ENCODE measurements around the gene SLC35G3. TPM values are rescaled to one million over a fixed set of nuclear protein-coding genes. Genes with fewer than 3 reads are reported as not detected.
"Not testable (repeated sequence)": the region's sequence is repeated elsewhere in the genome, so short reads cannot be mapped to it uniquely, and the experiment has no call there.

The SLC35G3 gene
- total RNA-seq, 1 donor from 2014 or later = not detected

GRCh38 chr17:35154196-35155165, 39.7 kb downstream of the SLC35G3 start:
- peaks cover 29% of the 10 kb centered on the region for H3K4me1 ChIP-seq
- intact Hi-C loops (cut with micrococcal nuclease) = no loop called here
- no peak for DNase-seq
- no peak overlapping the region for H3K27ac ChIP-seq (replicated peaks)
- TF ChIP-seq CTCF (IDR thresholded peaks at IDR 0.05; ENCODE audit: borderline replicate concordance) = no peak
- H3K36me3 ChIP-seq = peaks cover 52% of the 10 kb centered on the region
- H3K27me3 ChIP-seq (ENCODE audit: low read depth) = no peaks in the 10 kb centered on the region
- no peak overlapping the region for H3K4me3 ChIP-seq
- no peaks in the 10 kb centered on the region for H3K9me3 ChIP-seq (replicated peaks)

GRCh38 chr17:35152421-35153140, 41.6 kb downstream of the SLC35G3 start:
- Histone ChIP-seq H3K36me3 (peaks cover 44% of the 10 kb centered on the region), H3K27ac (replicated peaks) (no peak overlapping the region), H3K4me1 (peaks cover 44% of the 10 kb centered on the region), H3K27me3 (ENCODE audit: low read depth) (no peaks in the 10 kb centered on the region), H3K9me3 (replicated peaks) (no peaks in the 10 kb centered on the region), H3K4me3 (no peak overlapping the region)
- no peak for TF ChIP-seq CTCF (IDR thresholded peaks at IDR 0.05; ENCODE audit: borderline replicate concordance)
- intact Hi-C loops (cut with micrococcal nuclease) = no loop called here
- DNase-seq = no peak

- DNase-seq; H3K4me3 ChIP-seq; H3K27ac ChIP-seq (replicated peaks); H3K27me3 ChIP-seq (ENCODE audit: low read depth); intact Hi-C loops (cut with micrococcal nuclease); H3K9me3 ChIP-seq (replicated peaks): not testable (repeated sequence)
- Histone ChIP-seq H3K4me1 (peaks cover 55% of the 10 kb centered on the region), H3K36me3 (peaks cover 33% of the 10 kb centered on the region)
These were observed 43.1 kb downstream of the SLC35G3 start for GRCh38 chr17:35151080-35151479.

GRCh38 chr17:35149941-35150340, 44.3 kb downstream of the SLC35G3 start:
- TF ChIP-seq CTCF (IDR thresholded peaks at IDR 0.05; ENCODE audit: borderline replicate concordance) = no peak
- Histone ChIP-seq H3K36me3 (peaks cover 22% of the 10 kb centered on the region), H3K27me3 (ENCODE audit: low read depth) (no peaks in the 10 kb centered on the region), H3K4me1 (peaks cover 58% of the 10 kb centered on the region), H3K4me3 (peak overlapping the region; percentile 68), H3K27ac (replicated peaks) (no peak overlapping the region), H3K9me3 (replicated peaks) (no peaks in the 10 kb centered on the region)
- intact Hi-C loops (cut with micrococcal nuclease) = no loop called here
- no peak for DNase-seq

- DNase-seq = no peak
- Histone ChIP-seq H3K4me1 (peaks cover 58% of the 10 kb centered on the region), H3K27me3 (ENCODE audit: low read depth) (no peaks in the 10 kb centered on the region), H3K36me3 (peaks cover 15% of the 10 kb centered on the region), H3K9me3 (replicated peaks) (no peaks in the 10 kb centered on the region), H3K27ac (replicated peaks) (peak overlapping the region; percentile 87), H3K4me3 (peak overlapping the region; percentile 68)
- TF ChIP-seq CTCF (IDR thresholded peaks at IDR 0.05; ENCODE audit: borderline replicate concordance) = no peak
- intact Hi-C loops (cut with micrococcal nuclease) = no loop called here
These were observed 46.0 kb downstream of the SLC35G3 start for GRCh38 chr17:35148144-35148543.

All from left ventricle myocardium inferior (tissue), 1 donor.